IMR-90 (cell line): ENCODE results near the gene ANKMY2. TPM values are rescaled to one million over a fixed set of nuclear protein-coding genes. Genes with fewer than 3 reads are reported as not detected.

Source experiments
- ATAC-seq: fragments of 200-7000 bp; cut with Tn5 transposase; 2 replicates; pipeline ENCODE4 v1.9.1; 2020; ENCODE audit warnings: low read depth, mild to moderate bottlenecking, moderate library complexity
- BruUV-seq: library from RNA; stranded (reverse); fragments of 400-500 nt; replicated peaks from 2 replicates; lab custom pipeline; 2021; lab: Mats Ljungman, UMichigan
- CTCF ChIA-PET: fragments of 300-600 bp; formaldehyde crosslinking; extraction: SDS; loops from one replicate; lab custom pipeline; 2021; ENCODE audit warnings: antibody characterized with exemption; lab: Yijun Ruan, JAX
- POLR2A ChIA-PET: fragments of 300-600 bp; sonication (Branson Sonifier 250); formaldehyde crosslinking; loops from one replicate; lab custom pipeline; 2022; ENCODE audit warnings: antibody characterized with exemption; ENCODE audit not compliant: unreplicated experiment; lab: Charles Lee
- DNase-seq: peaks from one replicate; pipeline ENCODE4 v3.0.0; 2013
- H2AFZ ChIP-seq: replicated peaks from 2 replicates; pipeline ENCODE3; 2013; ENCODE audit warnings: low read length, mild to moderate bottlenecking; ENCODE audit not compliant: poor library complexity
- H2AK5ac ChIP-seq: 2 replicates; pipeline ENCODE4 v1.6.1; 2013; ENCODE audit warnings: low read depth, low read length, inconsistent platforms
- H2AK9ac ChIP-seq: replicated peaks from 2 replicates; pipeline ENCODE3; 2013; ENCODE audit warnings: mild to moderate bottlenecking, low read depth, low read length, moderate library complexity; ENCODE audit not compliant: poor library complexity
- H2BK120ac ChIP-seq: 2 replicates; pipeline ENCODE4 v1.6.1; 2013; ENCODE audit warnings: low read depth, low read length, inconsistent platforms
- H2BK15ac ChIP-seq: 3 replicates; pipeline ENCODE4 v1.6.1; 2013; ENCODE audit warnings: low read depth, low read length, inconsistent platforms
- H2BK20ac ChIP-seq: 2 replicates; pipeline ENCODE4 v1.6.1; 2013; ENCODE audit warnings: low read depth, mild to moderate bottlenecking, inconsistent platforms, low read length, moderate library complexity
- H2BK5ac ChIP-seq: 2 replicates; pipeline ENCODE4 v1.6.1; 2013; ENCODE audit warnings: mild to moderate bottlenecking, low read depth, low read length, inconsistent platforms; ENCODE audit not compliant: poor library complexity, severe bottlenecking
- H3K14ac ChIP-seq: replicated peaks from 2 replicates; pipeline ENCODE4 v1.6.1; 2013; ENCODE audit warnings: low read depth, low read length, inconsistent platforms
- H3K18ac ChIP-seq: 2 replicates; pipeline ENCODE4 v1.6.1; 2013; ENCODE audit warnings: low read depth, low read length, control low read depth
- H3K23ac ChIP-seq: 2 replicates; pipeline ENCODE4 v1.6.1; 2013; ENCODE audit warnings: low read depth, low read length, inconsistent platforms
- H3K27ac ChIP-seq: 2 replicates; pipeline ENCODE4 v1.5.1; 2013; ENCODE audit warnings: mild to moderate bottlenecking, control low read depth, low read length; ENCODE audit not compliant: insufficient read depth
- H3K27me3 ChIP-seq: 2 replicates; pipeline ENCODE4 v1.6.1; 2013; ENCODE audit warnings: low read length; ENCODE audit not compliant: control insufficient read depth, insufficient read depth
- H3K36me3 ChIP-seq: 2 replicates; pipeline ENCODE4 v1.6.1; 2013; ENCODE audit warnings: low read length, mixed read lengths; ENCODE audit not compliant: control insufficient read depth, insufficient read depth
- H3K4ac ChIP-seq: 2 replicates; pipeline ENCODE4 v1.6.1; 2013; ENCODE audit warnings: low read depth, low read length, inconsistent platforms
- H3K4me1 ChIP-seq: 2 replicates; pipeline ENCODE4 v1.6.1; 2013; ENCODE audit warnings: low read length, mixed read lengths; ENCODE audit not compliant: control insufficient read depth, insufficient read depth
- H3K4me2 ChIP-seq: 2 replicates; pipeline ENCODE4 v1.6.1; 2013; ENCODE audit warnings: low read depth, mild to moderate bottlenecking, control low read depth, low read length, moderate library complexity
- H3K4me3 ChIP-seq: 2 replicates; pipeline ENCODE4 v1.5.1; 2013; ENCODE audit warnings: low read depth, mild to moderate bottlenecking, control low read depth, low read length, moderate library complexity; ENCODE audit not compliant: insufficient read depth
- H3K56ac ChIP-seq: 2 replicates; pipeline ENCODE4 v1.6.1; 2013; ENCODE audit warnings: low read length, inconsistent platforms; ENCODE audit not compliant: insufficient read depth; ENCODE audit errors: extremely low read depth
- H3K79me1 ChIP-seq, 2 experiments: 2 replicates each; pipeline ENCODE4 v1.6.1; 2013; ENCODE audit warnings: low read length in 2 of 2, inconsistent platforms in 1 of 2, low read depth in 1 of 2
- H3K9ac ChIP-seq: 2 replicates; pipeline ENCODE4 v1.6.1; 2013; ENCODE audit warnings: low read depth, low read length, control low read depth
- H3K9me1 ChIP-seq: 2 replicates; pipeline ENCODE4 v1.6.1; 2013; ENCODE audit warnings: low read length, inconsistent platforms; ENCODE audit not compliant: insufficient read depth
- H3K9me3 ChIP-seq: 2 replicates; pipeline ENCODE4 v1.6.1; 2013; ENCODE audit warnings: low read length; ENCODE audit not compliant: control insufficient read depth, insufficient read depth
- H4K20me1 ChIP-seq: 2 replicates; pipeline ENCODE4 v1.6.1; 2013; ENCODE audit warnings: low read length, inconsistent platforms; ENCODE audit not compliant: insufficient read depth
- H4K5ac ChIP-seq: 2 replicates; pipeline ENCODE4 v1.6.1; 2013; ENCODE audit warnings: mild to moderate bottlenecking, low read depth, low read length, control low read depth
- H4K8ac ChIP-seq, 2 experiments: 2 replicates each; pipeline ENCODE4 v1.6.1; 2013; ENCODE audit warnings: low read depth in 2 of 2, low read length in 2 of 2, control low read depth in 1 of 2, inconsistent platforms in 1 of 2
- H4K91ac ChIP-seq: 2 replicates; pipeline ENCODE4 v1.6.1; 2013; ENCODE audit warnings: low read depth, low read length, inconsistent platforms; ENCODE audit not compliant: insufficient read depth
- CEBPB ChIP-seq: IDR thresholded peaks from 2 replicates; pipeline ENCODE4 v1.6.1; 2012; ENCODE audit warnings: low read depth, low read length, improper control_type of control experiment
- CHD1 ChIP-seq: IDR thresholded peaks from 2 replicates; pipeline ENCODE4 v1.6.1; 2012; ENCODE audit warnings: low read depth, low read length, improper control_type of control experiment
- FOS ChIP-seq: fragments of 150-350 bp; IDR thresholded peaks from 2 replicates; pipeline ENCODE4 v1.6.1; 2016; ENCODE audit warnings: low read depth, low read length
- MAFK ChIP-seq: IDR thresholded peaks from 2 replicates; pipeline ENCODE4 v1.6.1; 2012; ENCODE audit warnings: low read depth, low read length, improper control_type of control experiment
- MXI1 ChIP-seq: IDR thresholded peaks from 2 replicates; pipeline ENCODE4 v1.6.1; 2012; ENCODE audit warnings: low read depth, mild to moderate bottlenecking, low read length, moderate library complexity, borderline replicate concordance
- NFE2L2 ChIP-seq: fragments of 150-350 bp; IDR thresholded peaks from 2 replicates; pipeline ENCODE4 v1.6.1; 2016; ENCODE audit warnings: low read depth, mild to moderate bottlenecking, low read length
- POLR2A ChIP-seq: IDR thresholded peaks from 2 replicates; pipeline ENCODE4 v1.6.1; 2012; ENCODE audit warnings: mild to moderate bottlenecking, low read depth, low read length
- RAD21 ChIP-seq: IDR thresholded peaks from 2 replicates; pipeline ENCODE4 v1.6.1; 2012; ENCODE audit warnings: low read length, improper control_type of control experiment
- RCOR1 ChIP-seq: IDR thresholded peaks from 2 replicates; pipeline ENCODE4 v1.6.1; 2012; ENCODE audit warnings: mild to moderate bottlenecking, low read length, improper control_type of control experiment; ENCODE audit not compliant: insufficient replicate concordance
- RFX5 ChIP-seq: IDR thresholded peaks from 2 replicates; pipeline ENCODE4 v1.8.0; 2012; ENCODE audit warnings: low read depth, mild to moderate bottlenecking, low read length, moderate library complexity
- SMC3 ChIP-seq: fragments of 150-350 bp; IDR thresholded peaks from 2 replicates; pipeline ENCODE4 v1.6.1; 2016; ENCODE audit warnings: low read depth, mild to moderate bottlenecking, antibody characterized with exemption, low read length, moderate library complexity
- WGBS, 2 experiments: methylation state at CpG; one replicate each; pipeline versions ENCODE4 v1.1.5 to v1.1.7; 2013; ENCODE audit warnings: missing lambda C conversion rate in 2 of 2; ENCODE audit not compliant: insufficient read length in 1 of 2; ENCODE audit errors: extremely low coverage in 2 of 2; 5-methylcytosine and 5-hydroxymethylcytosine counted together
- dilution Hi-C: fragments of 300-500 bp; cut with HindIII; formaldehyde crosslinking; loops from one replicate; pipeline ENCODE4 v1.14.3; 2018; ENCODE audit warnings: low sequenced_read_pairs; ENCODE audit not compliant: unreplicated experiment
- in situ Hi-C: fragments of 300-500 bp; cut with MboI; formaldehyde crosslinking; loops from 3 replicates; pipeline ENCODE4 v1.14.3; 2019; ENCODE audit warnings: low sequenced_read_pairs, inconsistent platforms, mixed read lengths
- intact Hi-C: fragments of 100-400 bp; cut with micrococcal nuclease; formaldehyde crosslinking; loops from 2 replicates; pipeline ENCODE4 v1.10.0; 2022
- polyA plus RNA-seq, 3 experiments: library from polyadenylated mRNA; depleted of rRNA; stranded (reverse); fragments of >200 nt; gene quantifications; 2 replicates each; pipeline ENCODE4 v1.2.3, GENCODE V29; 2012; ENCODE audit warnings: low replicate concordance in 1 of 3
- total RNA-seq: library from RNA; depleted of rRNA; stranded (reverse); fragments of >200 nt; gene quantifications from 2 replicates; pipeline ENCODE4 v1.2.3, GENCODE V29; 2012
- TF ChIP-seq, protein P1 (sequence below): fragments of 150-350 bp; IDR thresholded peaks from 2 replicates; pipeline ENCODE4 v1.6.1; 2016; ENCODE audit warnings: low read depth, mild to moderate bottlenecking, low read length, moderate library complexity, borderline replicate concordance

The ANKMY2 gene
- total and polyA plus RNA-seq, 2 of the 4 experiments (the other 2 are of a cell fraction), result 19.5 to 41.9 TPM

DNA sequence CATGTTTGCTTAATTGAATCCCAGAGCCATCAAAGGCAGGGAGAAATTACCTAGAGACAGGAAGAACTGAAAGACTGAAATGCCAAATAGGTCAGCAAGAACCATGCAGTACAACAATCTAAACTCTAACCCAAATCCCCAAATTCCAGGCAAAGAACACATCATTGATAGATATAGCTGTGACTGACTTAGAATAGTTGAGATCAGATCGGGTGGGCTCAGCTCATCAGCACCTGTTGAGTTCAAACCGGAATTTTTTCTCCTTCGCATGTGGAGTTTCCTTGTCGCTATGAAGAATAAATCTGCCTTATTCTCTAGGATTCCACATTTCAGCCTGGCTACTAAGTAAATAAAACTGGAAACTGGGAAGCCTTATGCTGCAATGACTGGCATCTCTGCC, 1.4 kb downstream of the ANKMY2 start:
- peaks cover 14% of the 10 kb centered on the region; the same call in 1 of the 2 replicates for H4K20me1 ChIP-seq
- H2BK5ac ChIP-seq, result peak overlapping the region; percentile 79
- H3K4me1 ChIP-seq, result peaks cover 6% of the 10 kb centered on the region
- peak overlapping the region; percentile 90 for H2AFZ ChIP-seq
- H3K79me1 ChIP-seq, result peaks cover 20 to 56% of the 10 kb centered on the region in 2 experiments
- peak overlapping the region; percentile 75 for H2AK9ac ChIP-seq
- intact Hi-C loops, result loop anchor here (2.0 kb wide), 1 partner anchor 41 kb away; no protein-coding TSS in a partner anchor
- H4K91ac ChIP-seq, result peak overlapping the region; percentile 89
- peak overlapping the region; percentile 69 to 91; a peak in 3 of 4 replicates for H4K8ac ChIP-seq
- H3K9ac ChIP-seq, result peak overlapping the region; percentile 88
- peak overlapping the region; percentile 33 for H3K4ac ChIP-seq
- ATAC-seq (no peak), DNase-seq (no peak)
- H2BK120ac ChIP-seq, result no peak overlapping the region
- H4K5ac ChIP-seq, result peak overlapping the region; percentile 87; the same call in 1 of the 2 replicates
- dilution Hi-C loops, result no loop called here
- peak overlapping the region; percentile 32; the same call in 1 of the 2 replicates for H3K56ac ChIP-seq
- H3K27ac ChIP-seq, result peak overlapping the region; percentile 81
- peak overlapping the region; percentile 36; the same call in 1 of the 2 replicates for H2AK5ac ChIP-seq
- no peaks in the 10 kb centered on the region for H3K9me3 ChIP-seq
- BruUV-seq, result no TSS peak
- H3K23ac ChIP-seq, result peak overlapping the region; percentile 73
- H3K27me3 ChIP-seq, result no peaks in the 10 kb centered on the region
- peak overlapping the region; percentile 89 for H3K14ac ChIP-seq
- 0 out of 2 replicates have a peak, but pooled peaks cover 10% of the 10 kb centered on the region for H3K9me1 ChIP-seq
- no peak for TF ChIP-seq MAFK
- no peak for TF ChIP-seq RFX5
- TF ChIP-seq SMC3, result no peak
- TF ChIP-seq CEBPB, result no peak
- no peak for TF ChIP-seq RCOR1
- TF ChIP-seq FOS, result no peak
- TF ChIP-seq, protein P1, sequence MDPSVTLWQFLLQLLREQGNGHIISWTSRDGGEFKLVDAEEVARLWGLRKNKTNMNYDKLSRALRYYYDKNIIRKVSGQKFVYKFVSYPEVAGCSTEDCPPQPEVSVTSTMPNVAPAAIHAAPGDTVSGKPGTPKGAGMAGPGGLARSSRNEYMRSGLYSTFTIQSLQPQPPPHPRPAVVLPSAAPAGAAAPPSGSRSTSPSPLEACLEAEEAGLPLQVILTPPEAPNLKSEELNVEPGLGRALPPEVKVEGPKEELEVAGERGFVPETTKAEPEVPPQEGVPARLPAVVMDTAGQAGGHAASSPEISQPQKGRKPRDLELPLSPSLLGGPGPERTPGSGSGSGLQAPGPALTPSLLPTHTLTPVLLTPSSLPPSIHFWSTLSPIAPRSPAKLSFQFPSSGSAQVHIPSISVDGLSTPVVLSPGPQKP, result no peak
- no peak for TF ChIP-seq NFE2L2
- TF ChIP-seq CHD1, result no peak
- no peak for TF ChIP-seq RAD21
- no peak for TF ChIP-seq MXI1
- no peak for TF ChIP-seq POLR2A
- ChIA-PET CTCF (interaction anchor here (0.6 kb wide), 2 partner anchors 237 to 571 kb away, joined by 3 to 4 read pairs; no protein-coding TSS in a partner anchor), POLR2A (interaction anchor here (1.3 kb wide), 1 partner anchor 24 kb away, joined by 3 read pairs; no protein-coding TSS in a partner anchor)
- peak overlapping the region; percentile 80; the same call in 1 of the 2 replicates for H3K18ac ChIP-seq
- peak overlapping the region; percentile 45; the same call in 1 of the 3 replicates for H2BK15ac ChIP-seq
- H3K36me3 ChIP-seq, result no peaks in the 10 kb centered on the region
- H2BK20ac ChIP-seq, result no peak overlapping the region
- 60% methylated on average over 1 of the region's 4 CpGs; no CpG with 5 or more reads in 1 of the 2 experiments for WGBS, 2 experiments
- H3K4me2 ChIP-seq, result peak overlapping the region; percentile 96
- H3K4me3 ChIP-seq, result peak overlapping the region; percentile 69
- in situ Hi-C loops, result no loop called here
